Measurements from ENCODE around the gene TMCC1.

Gene TMCC1

DNA sequence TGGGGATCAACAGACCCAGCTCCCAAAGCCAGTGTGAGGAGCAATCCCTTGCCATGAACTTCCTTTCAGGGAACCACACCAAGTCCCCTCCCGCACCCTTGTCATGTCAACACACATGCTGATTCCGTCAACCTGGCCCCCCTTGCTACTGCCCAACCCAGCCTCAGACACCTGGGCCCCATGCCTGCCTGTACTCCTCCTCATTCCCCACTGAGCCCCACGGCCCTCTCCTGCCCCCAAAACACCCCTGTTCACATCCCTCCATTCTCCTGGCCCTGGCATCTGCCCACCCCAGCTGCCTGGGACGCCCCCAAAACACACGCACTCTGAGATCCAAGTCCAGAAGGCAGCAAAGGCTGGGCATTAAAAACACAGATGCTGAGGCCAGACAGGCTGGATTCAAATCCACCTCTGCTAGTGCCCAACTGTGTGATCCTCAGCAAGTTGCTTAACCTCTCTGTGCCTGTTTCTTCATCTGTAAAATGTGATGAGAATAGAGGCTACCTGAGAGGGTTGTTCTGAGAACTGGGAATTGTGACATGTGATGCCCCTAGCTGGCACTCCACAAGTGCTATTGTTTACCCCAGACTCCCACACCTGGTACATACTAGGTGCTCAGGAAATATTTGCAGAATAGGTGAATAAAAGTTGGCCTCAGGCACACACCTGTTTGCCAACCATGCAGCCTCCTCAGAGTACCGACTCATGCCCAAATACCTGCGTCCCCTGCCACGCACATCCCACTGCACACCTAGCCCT is 289.3 kb downstream of the TMCC1 start:
- no peak for ATAC-seq
- TF ChIP-seq TCF4 (CRISPR knock-in tag; IDR thresholded peaks at IDR 0.05; ENCODE audit: borderline replicate concordance) (no peak), RARB (CRISPR knock-in tag; IDR thresholded peaks at IDR 0.05) (no peak), ZC3H10 (CRISPR knock-in tag; IDR thresholded peaks at IDR 0.05) (no peak)

DNA sequence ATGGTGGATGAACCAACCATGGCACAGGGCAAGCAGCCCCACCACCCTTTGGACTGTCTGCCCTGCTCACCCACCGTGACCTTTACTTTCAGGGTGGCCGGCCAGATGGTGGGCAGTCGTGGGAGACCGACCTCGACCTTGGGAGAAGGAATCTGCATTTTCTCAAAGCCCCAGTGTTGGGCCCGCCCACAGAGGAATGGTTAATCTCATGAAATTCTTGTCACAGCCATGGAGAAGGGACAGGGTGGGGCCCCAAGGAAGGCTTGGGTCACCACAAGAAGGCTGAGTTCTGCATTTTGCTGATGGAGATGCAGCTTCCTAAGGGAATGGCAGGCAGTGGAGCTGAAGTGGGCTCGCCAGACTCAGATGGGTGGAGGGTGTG is 290.0 kb downstream of the TMCC1 start:
- peak; percentile 1; the same call in 1 of the 3 replicates for ATAC-seq
- no peak for TF ChIP-seq SNAI2 (CRISPR knock-in tag; IDR thresholded peaks at IDR 0.05)
- no peak for TF ChIP-seq ZC3H10 (CRISPR knock-in tag; IDR thresholded peaks at IDR 0.05)
- no peak for TF ChIP-seq TCF4 (CRISPR knock-in tag; IDR thresholded peaks at IDR 0.05; ENCODE audit: borderline replicate concordance)
- TF ChIP-seq PPARA (CRISPR knock-in tag; IDR thresholded peaks at IDR 0.05; ENCODE audit: borderline replicate concordance), result no peak
- TF ChIP-seq ZFP3 (CRISPR knock-in tag; IDR thresholded peaks at IDR 0.05), result no peak
- TF ChIP-seq, protein P1, sequence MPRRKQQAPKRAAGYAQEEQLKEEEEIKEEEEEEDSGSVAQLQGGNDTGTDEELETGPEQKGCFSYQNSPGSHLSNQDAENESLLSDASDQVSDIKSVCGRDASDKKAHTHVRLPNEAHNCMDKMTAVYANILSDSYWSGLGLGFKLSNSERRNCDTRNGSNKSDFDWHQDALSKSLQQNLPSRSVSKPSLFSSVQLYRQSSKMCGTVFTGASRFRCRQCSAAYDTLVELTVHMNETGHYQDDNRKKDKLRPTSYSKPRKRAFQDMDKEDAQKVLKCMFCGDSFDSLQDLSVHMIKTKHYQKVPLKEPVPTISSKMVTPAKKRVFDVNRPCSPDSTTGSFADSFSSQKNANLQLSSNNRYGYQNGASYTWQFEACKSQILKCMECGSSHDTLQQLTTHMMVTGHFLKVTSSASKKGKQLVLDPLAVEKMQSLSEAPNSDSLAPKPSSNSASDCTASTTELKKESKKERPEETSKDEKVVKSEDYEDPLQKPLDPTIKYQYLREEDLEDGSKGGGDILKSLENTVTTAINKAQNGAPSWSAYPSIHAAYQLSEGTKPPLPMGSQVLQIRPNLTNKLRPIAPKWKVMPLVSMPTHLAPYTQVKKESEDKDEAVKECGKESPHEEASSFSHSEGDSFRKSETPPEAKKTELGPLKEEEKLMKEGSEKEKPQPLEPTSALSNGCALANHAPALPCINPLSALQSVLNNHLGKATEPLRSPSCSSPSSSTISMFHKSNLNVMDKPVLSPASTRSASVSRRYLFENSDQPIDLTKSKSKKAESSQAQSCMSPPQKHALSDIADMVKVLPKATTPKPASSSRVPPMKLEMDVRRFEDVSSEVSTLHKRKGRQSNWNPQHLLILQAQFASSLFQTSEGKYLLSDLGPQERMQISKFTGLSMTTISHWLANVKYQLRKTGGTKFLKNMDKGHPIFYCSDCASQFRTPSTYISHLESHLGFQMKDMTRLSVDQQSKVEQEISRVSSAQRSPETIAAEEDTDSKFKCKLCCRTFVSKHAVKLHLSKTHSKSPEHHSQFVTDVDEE (CRISPR knock-in tag; IDR thresholded peaks at IDR 0.05), result no peak
- no peak for TF ChIP-seq ARNTL (CRISPR knock-in tag; IDR thresholded peaks at IDR 0.05; ENCODE audit: borderline replicate concordance, low read depth)
- TF ChIP-seq RARB (CRISPR knock-in tag; IDR thresholded peaks at IDR 0.05), result no peak
- no peak for TF ChIP-seq OSR1 (CRISPR knock-in tag; IDR thresholded peaks at IDR 0.05)
- TF ChIP-seq CSDC2 (CRISPR knock-in tag; IDR thresholded peaks at IDR 0.05), result no peak
- no peak for TF ChIP-seq ZFP30 (CRISPR knock-in tag; IDR thresholded peaks at IDR 0.05)
- TF ChIP-seq, protein P2, sequence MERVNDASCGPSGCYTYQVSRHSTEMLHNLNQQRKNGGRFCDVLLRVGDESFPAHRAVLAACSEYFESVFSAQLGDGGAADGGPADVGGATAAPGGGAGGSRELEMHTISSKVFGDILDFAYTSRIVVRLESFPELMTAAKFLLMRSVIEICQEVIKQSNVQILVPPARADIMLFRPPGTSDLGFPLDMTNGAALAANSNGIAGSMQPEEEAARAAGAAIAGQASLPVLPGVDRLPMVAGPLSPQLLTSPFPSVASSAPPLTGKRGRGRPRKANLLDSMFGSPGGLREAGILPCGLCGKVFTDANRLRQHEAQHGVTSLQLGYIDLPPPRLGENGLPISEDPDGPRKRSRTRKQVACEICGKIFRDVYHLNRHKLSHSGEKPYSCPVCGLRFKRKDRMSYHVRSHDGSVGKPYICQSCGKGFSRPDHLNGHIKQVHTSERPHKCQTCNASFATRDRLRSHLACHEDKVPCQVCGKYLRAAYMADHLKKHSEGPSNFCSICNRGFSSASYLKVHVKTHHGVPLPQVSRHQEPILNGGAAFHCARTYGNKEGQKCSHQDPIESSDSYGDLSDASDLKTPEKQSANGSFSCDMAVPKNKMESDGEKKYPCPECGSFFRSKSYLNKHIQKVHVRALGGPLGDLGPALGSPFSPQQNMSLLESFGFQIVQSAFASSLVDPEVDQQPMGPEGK (CRISPR knock-in tag; IDR thresholded peaks at IDR 0.05; ENCODE audit: borderline replicate concordance), result no peak
- TF ChIP-seq ZNF70 (CRISPR knock-in tag; IDR thresholded peaks at IDR 0.05), result no peak

DNA sequence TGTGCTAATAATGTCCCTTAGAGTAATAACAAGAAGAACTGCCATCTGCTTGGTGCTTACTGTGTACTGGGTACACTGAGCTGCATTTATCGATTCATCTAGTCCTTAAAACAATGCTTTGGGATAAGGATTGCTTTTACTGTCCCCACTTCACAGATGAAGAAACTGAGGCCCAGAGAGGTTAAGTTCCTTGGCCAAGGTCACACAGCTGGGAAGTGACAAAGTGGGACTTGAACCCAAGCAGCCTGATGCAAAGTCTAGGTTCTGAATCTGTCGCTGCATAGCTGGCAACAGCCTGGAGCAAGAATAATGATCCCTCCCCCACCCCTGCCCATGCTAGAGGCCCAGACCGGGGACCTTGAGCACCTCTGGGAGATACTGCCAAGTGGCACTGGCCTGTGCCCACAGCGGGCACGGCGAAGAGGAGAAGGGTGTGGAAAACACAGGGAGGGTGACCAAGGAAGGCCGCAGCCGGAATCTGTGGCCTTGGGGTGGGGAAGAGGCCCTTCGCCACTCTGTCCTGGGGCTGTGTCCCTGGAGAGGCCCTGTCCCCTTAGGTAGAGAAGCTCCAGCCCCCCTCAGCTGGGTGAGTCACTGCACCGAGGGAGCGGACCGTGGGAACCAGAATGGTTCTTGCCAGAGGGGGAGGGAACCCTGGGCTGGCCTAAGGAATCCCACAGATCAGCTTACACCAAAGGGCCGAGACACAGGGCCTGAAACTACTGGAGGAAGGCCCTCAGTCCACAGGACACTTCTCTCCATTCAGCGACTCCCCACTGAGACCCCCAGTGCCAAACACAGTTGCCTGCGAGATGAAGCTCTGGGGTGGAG is 290.6 kb downstream of the TMCC1 start:
- ATAC-seq, result peak; percentile 73
- TF ChIP-seq, protein P3, sequence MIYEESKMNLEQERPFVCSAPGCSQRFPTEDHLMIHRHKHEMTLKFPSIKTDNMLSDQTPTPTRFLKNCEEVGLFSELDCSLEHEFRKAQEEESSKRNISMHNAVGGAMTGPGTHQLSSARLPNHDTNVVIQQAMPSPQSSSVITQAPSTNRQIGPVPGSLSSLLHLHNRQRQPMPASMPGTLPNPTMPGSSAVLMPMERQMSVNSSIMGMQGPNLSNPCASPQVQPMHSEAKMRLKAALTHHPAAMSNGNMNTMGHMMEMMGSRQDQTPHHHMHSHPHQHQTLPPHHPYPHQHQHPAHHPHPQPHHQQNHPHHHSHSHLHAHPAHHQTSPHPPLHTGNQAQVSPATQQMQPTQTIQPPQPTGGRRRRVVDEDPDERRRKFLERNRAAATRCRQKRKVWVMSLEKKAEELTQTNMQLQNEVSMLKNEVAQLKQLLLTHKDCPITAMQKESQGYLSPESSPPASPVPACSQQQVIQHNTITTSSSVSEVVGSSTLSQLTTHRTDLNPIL (CRISPR knock-in tag; IDR thresholded peaks at IDR 0.05; ENCODE audit: low read depth), result no peak
- no peak for TF ChIP-seq SNAI2 (CRISPR knock-in tag; IDR thresholded peaks at IDR 0.05)
- TF ChIP-seq, protein P2 (CRISPR knock-in tag; IDR thresholded peaks at IDR 0.05; ENCODE audit: borderline replicate concordance), result no peak
- TF ChIP-seq RARB (CRISPR knock-in tag; IDR thresholded peaks at IDR 0.05), result no peak
- no peak for TF ChIP-seq ESRRG (CRISPR knock-in tag; IDR thresholded peaks at IDR 0.05)
- TF ChIP-seq TOX (CRISPR knock-in tag; IDR thresholded peaks at IDR 0.05; ENCODE audit: borderline replicate concordance), result no peak
- no peak for TF ChIP-seq GLIS3 (CRISPR knock-in tag; IDR thresholded peaks at IDR 0.05)
- TF ChIP-seq ARNTL (CRISPR knock-in tag; IDR thresholded peaks at IDR 0.05; ENCODE audit: borderline replicate concordance, low read depth), result no peak
- TF ChIP-seq, protein P4, sequence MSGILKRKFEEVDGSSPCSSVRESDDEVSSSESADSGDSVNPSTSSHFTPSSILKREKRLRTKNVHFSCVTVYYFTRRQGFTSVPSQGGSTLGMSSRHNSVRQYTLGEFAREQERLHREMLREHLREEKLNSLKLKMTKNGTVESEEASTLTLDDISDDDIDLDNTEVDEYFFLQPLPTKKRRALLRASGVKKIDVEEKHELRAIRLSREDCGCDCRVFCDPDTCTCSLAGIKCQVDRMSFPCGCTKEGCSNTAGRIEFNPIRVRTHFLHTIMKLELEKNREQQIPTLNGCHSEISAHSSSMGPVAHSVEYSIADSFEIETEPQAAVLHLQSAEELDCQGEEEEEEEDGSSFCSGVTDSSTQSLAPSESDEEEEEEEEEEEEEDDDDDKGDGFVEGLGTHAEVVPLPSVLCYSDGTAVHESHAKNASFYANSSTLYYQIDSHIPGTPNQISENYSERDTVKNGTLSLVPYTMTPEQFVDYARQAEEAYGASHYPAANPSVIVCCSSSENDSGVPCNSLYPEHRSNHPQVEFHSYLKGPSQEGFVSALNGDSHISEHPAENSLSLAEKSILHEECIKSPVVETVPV (CRISPR knock-in tag; IDR thresholded peaks at IDR 0.05), result no peak
